ENCODE results near the gene NFIA.

DNA sequence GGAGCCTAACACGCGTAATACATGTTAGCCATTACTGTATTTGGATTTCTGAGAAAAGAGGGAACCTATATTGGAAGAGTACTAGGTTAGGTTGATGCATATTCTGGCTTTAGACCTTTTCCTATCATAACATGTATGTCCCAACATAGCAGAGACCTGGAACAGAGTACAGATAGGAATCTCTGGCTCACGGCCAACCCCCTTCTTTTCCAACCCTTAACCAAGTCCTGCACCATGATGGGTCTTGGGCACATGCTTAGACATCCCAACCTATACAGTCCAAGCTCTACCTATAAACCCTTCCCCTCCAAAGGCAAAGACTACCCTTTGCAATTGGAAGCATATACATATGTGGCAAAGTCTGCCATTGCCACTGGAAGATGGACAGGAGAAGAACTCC, 414.7 kb downstream of the NFIA start:
- no peak for TF ChIP-seq POLR2AphosphoS5 (IDR thresholded peaks at IDR 0.05; ENCODE audit: borderline replicate concordance, low read depth, low read length)
- no peak for TF ChIP-seq EZH2 (IDR thresholded peaks at IDR 0.05)
- TF ChIP-seq FOXP2 (optimal IDR thresholded peaks at IDR 0.05; ENCODE audit: control extremely low read depth, extremely low read length, insufficient read depth) = no peak
